A549 (cell line): ENCODE measurements around the gene EXOC7. TPM values are rescaled to one million over a fixed set of nuclear protein-coding genes. Genes with fewer than 3 reads are reported as not detected.

Experiments
- ATAC-seq, 2 experiments: fragments of 200-7000 bp in 1 of 2; fragments of >200 bp in 1 of 2; cut with Nextera tagmentation in 1 of 2; cut with Tn5 transposase in 1 of 2; 3 replicates each; pipeline versions ENCODE4 v1.8.0 to v1.9.1; 2018 to 2020; ENCODE audit warnings: mild to moderate bottlenecking in 1 of 2, moderate library complexity in 1 of 2
- CTCF ChIA-PET: fragments of 300-600 bp; sonication (Branson Sonifier 250); formaldehyde crosslinking; extraction: SDS; loops from one replicate; lab custom pipeline; 2021; ENCODE audit warnings: antibody characterized with exemption, inconsistent platforms; lab: Yijun Ruan, JAX
- POLR2A ChIA-PET: fragments of 350-600 bp; formaldehyde crosslinking; extraction: SDS; loops from one replicate; lab custom pipeline; 2021; ENCODE audit warnings: antibody characterized with exemption, inconsistent platforms; lab: Yijun Ruan, JAX
- DNase-seq, 2 experiments: peaks; one replicate each; pipeline versions ENCODE4 v3.0.0 to v3.0.0-alpha.2; 2011 to 2016; ENCODE audit warnings: low read depth in 1 of 2, low spot score in 1 of 2
- FAIRE-seq: peaks from 2 replicates; lab custom pipeline; 2011; peaks lifted over from hg19 to GRCh38; lab: Jason Lieb, UNC
- H3K27ac ChIP-seq, 2 experiments: fragments of >200 bp; sonication (Bioruptor Twin); formaldehyde crosslinking; 3 replicates each; pipeline ENCODE4 v1.5.1; 2016 to 2017
- H3K4me1 ChIP-seq: fragments of >200 bp; sonication (Bioruptor Twin); formaldehyde crosslinking; 3 replicates; pipeline ENCODE4 v1.6.1; 2016
- H3K4me2 ChIP-seq: fragments of >200 bp; sonication (Bioruptor Twin); formaldehyde crosslinking; 3 replicates; pipeline ENCODE4 v1.6.1; 2016
- H3K4me3 ChIP-seq: fragments of >200 bp; sonication (Bioruptor Twin); formaldehyde crosslinking; 3 replicates; pipeline ENCODE4 v1.5.1; 2016
- H3K9me3 ChIP-seq: fragments of >200 bp; sonication (Bioruptor Twin); formaldehyde crosslinking; 3 replicates; pipeline ENCODE4 v1.6.1; 2016
- BHLHE40 ChIP-seq: IDR thresholded peaks from 2 replicates; pipeline ENCODE4 v1.6.1; 2012; ENCODE audit warnings: low read depth, low read length, inconsistent platforms
- CHD4 ChIP-seq: fragments of 200-600 bp; sonication (generic); IDR thresholded peaks from 2 replicates; pipeline ENCODE4 v1.6.1; 2016; ENCODE audit warnings: antibody characterized with exemption, mild to moderate bottlenecking, borderline replicate concordance
- EP300 ChIP-seq, 2 experiments: fragments of >200 bp; sonication (Bioruptor Twin); formaldehyde crosslinking; IDR thresholded peaks; 2 replicates in 1 of 2; 3 replicates in 1 of 2; pipeline ENCODE4 v1.6.1; 2016 to 2017
- ESRRA ChIP-seq: fragments of 150-350 bp; IDR thresholded peaks from 2 replicates; pipeline ENCODE4 v1.6.1; 2014; ENCODE audit warnings: mild to moderate bottlenecking, low read length, borderline replicate concordance
- FOSL2 ChIP-seq, 2 experiments: fragments of 450-650 bp in 1 of 2; fragments of >200 bp in 1 of 2; sonication (Bioruptor Twin) in 1 of 2; formaldehyde crosslinking; IDR thresholded peaks; 2 replicates each; pipeline versions ENCODE4 v1.5.0 to v1.6.1; 2016 to 2020; ENCODE audit warnings: mild to moderate bottlenecking in 1 of 2, moderate library complexity in 1 of 2
- FOXS1 ChIP-seq: fragments of 250-450 bp; sonication (Bioruptor Pico); IDR thresholded peaks from 2 replicates; pipeline ENCODE4 v1.5.0; 2020; ENCODE audit warnings: mild to moderate bottlenecking, moderate library complexity
- GATA3 ChIP-seq: IDR thresholded peaks from 2 replicates; pipeline ENCODE4 v1.6.1; 2012; ENCODE audit warnings: borderline replicate concordance
- HOXA7 ChIP-seq: fragments of 250-450 bp; sonication (Bioruptor Pico); IDR thresholded peaks from 2 replicates; pipeline ENCODE4 v1.5.0; 2020; ENCODE audit warnings: mild to moderate bottlenecking, moderate library complexity
- HOXB13 ChIP-seq: fragments of 250-450 bp; sonication (Bioruptor Pico); IDR thresholded peaks from 2 replicates; pipeline ENCODE4 v1.5.0; 2020; ENCODE audit warnings: low read depth, mild to moderate bottlenecking, moderate library complexity
- HOXB5 ChIP-seq: fragments of 250-450 bp; sonication (Bioruptor Pico); IDR thresholded peaks from 2 replicates; pipeline ENCODE4 v1.5.0; 2020; ENCODE audit warnings: mild to moderate bottlenecking, moderate library complexity
- JUN ChIP-seq, 2 experiments: fragments of >200 bp; sonication (Bioruptor Twin); formaldehyde crosslinking; IDR thresholded peaks; 2 replicates in 1 of 2; 3 replicates in 1 of 2; pipeline ENCODE4 v1.6.1; 2016 to 2017
- KDM5A ChIP-seq: fragments of 200-600 bp; sonication (generic); IDR thresholded peaks from 2 replicates; pipeline ENCODE4 v1.6.1; 2016; ENCODE audit warnings: antibody characterized with exemption, mild to moderate bottlenecking
- MAFK ChIP-seq: fragments of 450-650 bp; IDR thresholded peaks from 2 replicates; pipeline ENCODE4 v1.6.1; 2014; ENCODE audit not compliant: partially characterized antibody
- MAZ ChIP-seq: fragments of 150-350 bp; IDR thresholded peaks from 2 replicates; pipeline ENCODE4 v1.6.1; 2014; ENCODE audit warnings: antibody characterized with exemption, low read depth, low read length, borderline replicate concordance
- MYC ChIP-seq: IDR thresholded peaks from 2 replicates; pipeline ENCODE4 v1.6.1; 2012; ENCODE audit warnings: mild to moderate bottlenecking, inconsistent platforms, low read length, improper control_type of control experiment, borderline replicate concordance
- NFE2L2 ChIP-seq: fragments of 150-350 bp; conservative IDR thresholded peaks from 2 replicates; pipeline ENCODE4 v1.6.1; 2014; ENCODE audit warnings: low read length
- NR3C1 ChIP-seq: fragments of >200 bp; sonication (Bioruptor Twin); formaldehyde crosslinking; IDR thresholded peaks from 3 replicates; pipeline ENCODE4 v1.6.1; 2017
- POLR2AphosphoS2 ChIP-seq: conservative IDR thresholded peaks from 2 replicates; pipeline ENCODE4 v1.6.1; 2012; ENCODE audit warnings: low read length, improper control_type of control experiment, inconsistent platforms
- RAD21 ChIP-seq, 2 experiments: fragments of >200 bp in 1 of 2; sonication (Bioruptor Twin) in 1 of 2; formaldehyde crosslinking in 1 of 2; IDR thresholded peaks in 1 of 2; conservative IDR thresholded peaks in 1 of 2; 2 replicates in 1 of 2; 3 replicates in 1 of 2; pipeline ENCODE4 v1.6.1; 2012 to 2018; ENCODE audit warnings: inconsistent platforms in 1 of 2
- REST ChIP-seq: fragments of 200-600 bp; sonication (generic); IDR thresholded peaks from 2 replicates; pipeline ENCODE4 v1.6.1; 2016; ENCODE audit warnings: antibody characterized with exemption, mild to moderate bottlenecking, moderate library complexity
- RFX5 ChIP-seq: fragments of 450-650 bp; IDR thresholded peaks from 2 replicates; pipeline ENCODE4 v1.7.1; 2014; ENCODE audit warnings: antibody characterized with exemption, mild to moderate bottlenecking, moderate library complexity
- TFCP2L1 ChIP-seq: fragments of 250-450 bp; sonication (Bioruptor Pico); IDR thresholded peaks from 2 replicates; pipeline ENCODE4 v1.5.0; 2021; ENCODE audit warnings: mild to moderate bottlenecking
- ZC3H11A ChIP-seq: fragments of 450-650 bp; IDR thresholded peaks from 2 replicates; pipeline ENCODE4 v1.6.1; 2014; ENCODE audit warnings: antibody characterized with exemption, mild to moderate bottlenecking
- ZFP36 ChIP-seq: fragments of 450-650 bp; IDR thresholded peaks from 2 replicates; pipeline ENCODE4 v1.6.1; 2014; ENCODE audit warnings: borderline replicate concordance; ENCODE audit not compliant: partially characterized antibody
- ZNF302 ChIP-seq: fragments of 250-450 bp; sonication (Bioruptor Pico); IDR thresholded peaks from 2 replicates; pipeline ENCODE4 v1.9.0; 2021; ENCODE audit warnings: inconsistent platforms, mild to moderate bottlenecking, moderate library complexity
- WGBS: methylation state at CpG from one replicate; pipeline ENCODE4 v1.1.6; 2017; ENCODE audit errors: missing lambda C conversion rate; 5-methylcytosine and 5-hydroxymethylcytosine counted together
- polyA plus RNA-seq, 4 experiments: library from polyadenylated mRNA; depleted of rRNA in 3 of 4; stranded (reverse); fragments of >200 nt; fragmentation: RNase III in 1 of 4; extraction: RNeasy Plus Mini Kit Qiagen cat#74134 plus additional on column Dnase treatment in 1 of 4; gene quantifications; 2 replicates in 3 of 4; 3 replicates in 1 of 4; pipeline ENCODE4 v1.2.3, GENCODE V29; 2011 to 2017
- TF ChIP-seq, protein P1 (sequence below): fragments of 450-650 bp; IDR thresholded peaks from 2 replicates; pipeline ENCODE4 v1.6.1; 2014; ENCODE audit warnings: antibody characterized with exemption
- TF ChIP-seq, protein P2 (sequence below): fragments of 150-350 bp; IDR thresholded peaks from 2 replicates; pipeline ENCODE4 v1.6.1; 2014; ENCODE audit warnings: low read depth, mild to moderate bottlenecking, low read length
- TF ChIP-seq, protein P3 (sequence below): IDR thresholded peaks from 2 replicates; pipeline ENCODE4 v1.6.1; 2012

EXOC7 gene
- polyA plus RNA-seq, 2 of the 4 experiments (the other 2 are of a cell fraction) = 64.5 to 72.3 TPM

DNA sequence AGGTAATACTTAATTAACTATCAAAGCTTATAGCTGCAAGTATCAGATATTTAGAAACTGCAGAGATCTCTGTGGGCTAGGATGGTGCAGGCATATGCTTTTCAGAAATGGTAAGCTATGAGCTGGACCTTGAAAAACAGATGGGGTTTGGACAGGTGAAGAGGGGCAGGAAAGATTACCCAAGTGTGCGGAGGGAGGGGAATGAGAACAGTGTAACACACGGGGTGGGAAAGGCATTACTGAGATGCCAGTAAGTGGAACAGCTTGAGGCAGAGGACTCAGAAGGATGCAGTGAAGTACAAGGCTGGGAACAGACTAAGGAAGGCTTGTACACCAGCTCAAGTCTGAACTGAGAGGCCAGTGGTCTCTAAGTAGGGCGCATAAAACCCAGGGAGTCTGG is 54.3 kb downstream of the EXOC7 start:
- Histone ChIP-seq H3K4me1 (peaks cover 7% of the 10 kb centered on the region; the same call in 2 of the 3 replicates), H3K4me3 (no peak overlapping the region), H3K27ac (no peak overlapping the region), H3K4me2 (no peak overlapping the region), H3K9me3 (no peaks in the 10 kb centered on the region)
- 88% methylated on average over 3 of the region's 3 CpGs for WGBS
- ATAC-seq (no peak), FAIRE-seq (no peak), DNase-seq (no peak)
- POLR2A ChIA-PET = no interaction called here
- TF ChIP-seq HOXB5 (CRISPR knock-in tag) = no peak
- TF ChIP-seq GATA3 = no peak
- TF ChIP-seq REST = no peak
- TF ChIP-seq TFCP2L1 (CRISPR knock-in tag) = no peak
- no peak for TF ChIP-seq KDM5A
- no peak for TF ChIP-seq RFX5
- no peak for TF ChIP-seq MAFK
- TF ChIP-seq, protein P1, sequence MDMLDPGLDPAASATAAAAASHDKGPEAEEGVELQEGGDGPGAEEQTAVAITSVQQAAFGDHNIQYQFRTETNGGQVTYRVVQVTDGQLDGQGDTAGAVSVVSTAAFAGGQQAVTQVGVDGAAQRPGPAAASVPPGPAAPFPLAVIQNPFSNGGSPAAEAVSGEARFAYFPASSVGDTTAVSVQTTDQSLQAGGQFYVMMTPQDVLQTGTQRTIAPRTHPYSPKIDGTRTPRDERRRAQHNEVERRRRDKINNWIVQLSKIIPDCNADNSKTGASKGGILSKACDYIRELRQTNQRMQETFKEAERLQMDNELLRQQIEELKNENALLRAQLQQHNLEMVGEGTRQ = no peak
- TF ChIP-seq ZC3H11A = no peak
- TF ChIP-seq, protein P2, sequence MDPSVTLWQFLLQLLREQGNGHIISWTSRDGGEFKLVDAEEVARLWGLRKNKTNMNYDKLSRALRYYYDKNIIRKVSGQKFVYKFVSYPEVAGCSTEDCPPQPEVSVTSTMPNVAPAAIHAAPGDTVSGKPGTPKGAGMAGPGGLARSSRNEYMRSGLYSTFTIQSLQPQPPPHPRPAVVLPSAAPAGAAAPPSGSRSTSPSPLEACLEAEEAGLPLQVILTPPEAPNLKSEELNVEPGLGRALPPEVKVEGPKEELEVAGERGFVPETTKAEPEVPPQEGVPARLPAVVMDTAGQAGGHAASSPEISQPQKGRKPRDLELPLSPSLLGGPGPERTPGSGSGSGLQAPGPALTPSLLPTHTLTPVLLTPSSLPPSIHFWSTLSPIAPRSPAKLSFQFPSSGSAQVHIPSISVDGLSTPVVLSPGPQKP = no peak
- TF ChIP-seq, all 56 proteins: peak for 0
- CTCF ChIA-PET = interaction anchor here (0.7 to 2.5 kb wide), 4 partner anchors 35 to 106 kb away, joined by 3 to 15 read pairs (median 8); no protein-coding TSS in a partner anchor

DNA sequence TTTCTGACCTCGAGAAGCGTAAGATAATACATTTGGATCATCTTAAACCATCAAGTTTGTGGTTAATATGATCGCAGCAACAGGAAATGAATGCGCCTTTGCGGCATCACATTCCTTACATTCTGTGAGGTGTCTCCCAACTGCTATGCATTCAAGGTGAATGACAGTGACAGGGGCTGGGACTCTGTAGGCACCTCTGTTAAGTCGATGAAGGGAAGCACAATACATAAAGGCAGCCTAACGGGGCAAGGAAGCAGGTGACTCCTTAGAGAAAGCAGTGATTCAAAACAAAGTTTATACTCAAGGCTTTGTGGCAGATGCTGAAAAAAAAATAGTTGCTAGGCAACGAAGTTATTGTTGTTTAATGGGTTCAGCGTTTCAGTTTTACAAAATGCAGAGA is 54.9 kb downstream of the EXOC7 start:
- Histone ChIP-seq H3K4me3 (no peak overlapping the region), H3K4me1 (peaks cover 3% of the 10 kb centered on the region; the same call in 2 of the 3 replicates), H3K27ac (no peak overlapping the region), H3K4me2 (no peak overlapping the region), H3K9me3 (no peaks in the 10 kb centered on the region)
- FAIRE-seq (no peak), ATAC-seq (no peak), DNase-seq (no peak)
- TF ChIP-seq, protein P3, sequence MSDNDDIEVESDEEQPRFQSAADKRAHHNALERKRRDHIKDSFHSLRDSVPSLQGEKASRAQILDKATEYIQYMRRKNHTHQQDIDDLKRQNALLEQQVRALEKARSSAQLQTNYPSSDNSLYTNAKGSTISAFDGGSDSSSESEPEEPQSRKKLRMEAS = no peak
- no peak for TF ChIP-seq NR3C1
- no peak for TF ChIP-seq RAD21 (conservative IDR thresholded peaks at IDR 0.05 in 1 of 2, IDR thresholded peaks at IDR 0.05 in 1 of 2)
- TF ChIP-seq POLR2AphosphoS2 = no peak
- no peak for TF ChIP-seq MYC
- no peak for TF ChIP-seq ZNF302
- no peak for TF ChIP-seq JUN (IDR thresholded peaks at IDR 0.05)
- TF ChIP-seq BHLHE40 = no peak
- TF ChIP-seq FOSL2 (IDR thresholded peaks at IDR 0.05) = no peak
- no peak for TF ChIP-seq FOSL2 (CRISPR knock-in tag; IDR thresholded peaks at IDR 0.05)
- no peak for TF ChIP-seq MAZ
- TF ChIP-seq FOXS1 (CRISPR knock-in tag) = no peak
- TF ChIP-seq EP300 (IDR thresholded peaks at IDR 0.05) = no peak
- TF ChIP-seq HOXB13 = no peak
- TF ChIP-seq ESRRA = no peak
- TF ChIP-seq CHD4 = no peak
- no peak for TF ChIP-seq HOXA7 (CRISPR knock-in tag)
- TF ChIP-seq NFE2L2 = no peak
- no peak for TF ChIP-seq KDM5A
- TF ChIP-seq ZFP36 = no peak
- ChIA-PET POLR2A (no interaction called here), CTCF (interaction anchor here (1.0 to 23.8 kb wide), 4 partner anchors 35 to 231 kb away, joined by 4 to 357 read pairs (median 8); no protein-coding TSS in a partner anchor)
- 83% methylated on average over 9 of the region's 9 CpGs for WGBS
